ENCODE measurements around the gene NEURL1B. TPM values are rescaled to one million over a fixed set of nuclear protein-coding genes. Genes with fewer than 3 reads are reported as not detected.

Gene NEURL1B
- total and polyA plus RNA-seq, 4 donors, result 1.5 to 10.0 (median 5.5) TPM

- TF ChIP-seq FOXA1 (IDR thresholded peaks at IDR 0.05) (no peak), ATF3 (IDR thresholded peaks at IDR 0.05) (no peak)
Measured at GRCh38 chr5:172647352-172648012, 6.4 kb downstream of the NEURL1B start (continued).

- Histone ChIP-seq H3K27ac (ENCODE audit: low read depth in 1 of 2, low read length in 2 of 2) (peak overlapping the region in 1 of 2 donors; percentile 12), H3K36me3 (ENCODE audit: control insufficient read depth in 4 of 4, insufficient read depth in 3 of 4, low read depth in 1 of 4, low read length in 3 of 4) (no peaks in the 10 kb centered on the region), H3K9ac (ENCODE audit: low read depth in 1 of 2, low read length in 2 of 2) (no peak overlapping the region), H3K4me1 (ENCODE audit: control insufficient read depth in 4 of 4, insufficient read depth in 4 of 4, low read length in 3 of 4) (no peaks in the 10 kb centered on the region), H3K27me3 (ENCODE audit: control insufficient read depth in 4 of 4, insufficient read depth in 4 of 4, low read length in 3 of 4) (no peaks in the 10 kb centered on the region), H3K9me3 (ENCODE audit: control insufficient read depth in 4 of 4, low read length in 3 of 4) (no peaks in the 10 kb centered on the region), H3K4me3 (ENCODE audit: low read depth in 1 of 3, low read length in 3 of 3) (no peak overlapping the region)
- TF ChIP-seq RXRA (IDR thresholded peaks at IDR 0.05) (no peak), RAD21 (IDR thresholded peaks at IDR 0.05) (no peak), GABPA (IDR thresholded peaks at IDR 0.05 in 1 of 2, conservative IDR thresholded peaks at IDR 0.05 in 1 of 2) (no peak), HNF4A (conservative IDR thresholded peaks at IDR 0.05) (no peak), SP1 (IDR thresholded peaks at IDR 0.05) (no peak), YY1 (IDR thresholded peaks at IDR 0.05) (no peak), JUND (IDR thresholded peaks at IDR 0.05) (no peak), ZBTB33 (IDR thresholded peaks at IDR 0.05) (no peak), TAF1 (conservative IDR thresholded peaks at IDR 0.05) (no peak), FOXA2 (IDR thresholded peaks at IDR 0.05) (no peak), MAX (IDR thresholded peaks at IDR 0.05) (no peak), REST (IDR thresholded peaks at IDR 0.05) (no peak), CTCF (IDR thresholded peaks at IDR 0.05; ENCODE audit: low read depth, low read length, missing input control) (no peak), ATF3 (IDR thresholded peaks at IDR 0.05) (no peak)
- no peak for DNase-seq (ENCODE audit: low spot score)
- 78% methylated on average over 7 of the region's 7 CpGs for WGBS
Measured at GRCh38 chr5:172648013-172648381, 6.9 kb downstream of the NEURL1B start.
